ENCODE results near the gene PROP1.
"Not testable (repeated sequence)": the region's sequence is repeated elsewhere in the genome, so short reads cannot be mapped to it uniquely, and the experiment has no call there.

PROP1 gene

GRCh38 chr5:177982956-177983355 lies 13.1 kb downstream of the PROP1 start (continued):
- TF ChIP-seq, protein P1, sequence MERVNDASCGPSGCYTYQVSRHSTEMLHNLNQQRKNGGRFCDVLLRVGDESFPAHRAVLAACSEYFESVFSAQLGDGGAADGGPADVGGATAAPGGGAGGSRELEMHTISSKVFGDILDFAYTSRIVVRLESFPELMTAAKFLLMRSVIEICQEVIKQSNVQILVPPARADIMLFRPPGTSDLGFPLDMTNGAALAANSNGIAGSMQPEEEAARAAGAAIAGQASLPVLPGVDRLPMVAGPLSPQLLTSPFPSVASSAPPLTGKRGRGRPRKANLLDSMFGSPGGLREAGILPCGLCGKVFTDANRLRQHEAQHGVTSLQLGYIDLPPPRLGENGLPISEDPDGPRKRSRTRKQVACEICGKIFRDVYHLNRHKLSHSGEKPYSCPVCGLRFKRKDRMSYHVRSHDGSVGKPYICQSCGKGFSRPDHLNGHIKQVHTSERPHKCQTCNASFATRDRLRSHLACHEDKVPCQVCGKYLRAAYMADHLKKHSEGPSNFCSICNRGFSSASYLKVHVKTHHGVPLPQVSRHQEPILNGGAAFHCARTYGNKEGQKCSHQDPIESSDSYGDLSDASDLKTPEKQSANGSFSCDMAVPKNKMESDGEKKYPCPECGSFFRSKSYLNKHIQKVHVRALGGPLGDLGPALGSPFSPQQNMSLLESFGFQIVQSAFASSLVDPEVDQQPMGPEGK (CRISPR knock-in tag; IDR thresholded peaks at IDR 0.05; ENCODE audit: borderline replicate concordance), result no peak

DNA sequence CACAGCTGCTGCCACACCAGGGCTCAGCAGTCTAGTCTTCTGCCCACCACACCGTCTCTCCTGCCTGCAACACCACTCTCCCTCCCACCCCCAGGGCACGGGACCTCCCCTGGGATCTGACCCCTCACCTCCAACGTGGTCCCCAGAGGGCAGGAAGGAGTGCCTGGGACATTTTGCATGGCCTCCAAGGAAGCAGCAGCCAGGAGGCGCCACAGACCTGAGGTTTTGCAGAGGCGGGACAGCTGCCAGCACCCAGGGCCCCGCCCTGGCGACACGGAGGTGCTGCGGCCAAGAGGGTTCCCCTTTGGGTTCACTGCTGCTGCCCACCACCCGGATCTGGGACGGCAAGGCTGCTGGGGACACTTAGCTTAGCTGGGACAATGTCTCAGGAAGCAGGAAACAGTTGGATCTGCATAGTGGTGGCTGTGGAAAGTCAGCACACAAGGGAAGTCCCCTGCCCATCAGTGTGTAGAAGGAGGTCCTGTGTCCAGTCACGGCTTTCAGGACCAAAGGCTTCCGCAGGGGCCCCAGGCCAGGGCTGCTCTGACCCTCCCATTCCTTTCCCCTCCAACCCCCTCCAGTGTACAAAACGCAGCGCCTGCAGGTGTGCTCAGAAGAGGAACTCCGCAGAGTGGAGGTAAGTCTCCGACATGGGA lies 13.8 kb downstream of the PROP1 start:
- ATAC-seq, result no peak
- no peak for TF ChIP-seq ZFP30 (CRISPR knock-in tag; IDR thresholded peaks at IDR 0.05)
- TF ChIP-seq PPARA (CRISPR knock-in tag; IDR thresholded peaks at IDR 0.05; ENCODE audit: borderline replicate concordance), result no peak
- TF ChIP-seq ZNF70 (CRISPR knock-in tag; IDR thresholded peaks at IDR 0.05), result no peak
- TF ChIP-seq TCF4 (CRISPR knock-in tag; IDR thresholded peaks at IDR 0.05; ENCODE audit: borderline replicate concordance), result no peak
- TF ChIP-seq, protein P1 (CRISPR knock-in tag; IDR thresholded peaks at IDR 0.05; ENCODE audit: borderline replicate concordance), result no peak
- TF ChIP-seq ZC3H10 (CRISPR knock-in tag; IDR thresholded peaks at IDR 0.05), result no peak
- TF ChIP-seq ZFP3 (CRISPR knock-in tag; IDR thresholded peaks at IDR 0.05), result no peak
- no peak for TF ChIP-seq SNAI2 (CRISPR knock-in tag; IDR thresholded peaks at IDR 0.05)
- TF ChIP-seq ARNTL (CRISPR knock-in tag; IDR thresholded peaks at IDR 0.05; ENCODE audit: borderline replicate concordance, low read depth), result no peak
- TF ChIP-seq OSR1 (CRISPR knock-in tag; IDR thresholded peaks at IDR 0.05), result no peak
- no peak for TF ChIP-seq ESRRG (CRISPR knock-in tag; IDR thresholded peaks at IDR 0.05)
- no peak for TF ChIP-seq ISL1 (CRISPR knock-in tag; IDR thresholded peaks at IDR 0.05)

GRCh38 chr5:177981296-177982071 lies 14.6 kb downstream of the PROP1 start:
- TF ChIP-seq ZNF70 (CRISPR knock-in tag; IDR thresholded peaks at IDR 0.05) (no peak), ISL1 (CRISPR knock-in tag; IDR thresholded peaks at IDR 0.05) (no peak), ARNTL (CRISPR knock-in tag; IDR thresholded peaks at IDR 0.05; ENCODE audit: borderline replicate concordance, low read depth) (no peak), ZFP3 (CRISPR knock-in tag; IDR thresholded peaks at IDR 0.05) (no peak), TOX (CRISPR knock-in tag; IDR thresholded peaks at IDR 0.05; ENCODE audit: borderline replicate concordance) (no peak), ZNF8 (CRISPR knock-in tag; IDR thresholded peaks at IDR 0.05) (no peak), BACH2 (CRISPR knock-in tag; IDR thresholded peaks at IDR 0.05; ENCODE audit: borderline replicate concordance) (no peak), CSDC2 (CRISPR knock-in tag; IDR thresholded peaks at IDR 0.05) (no peak)
- ATAC-seq, result no peak

DNA sequence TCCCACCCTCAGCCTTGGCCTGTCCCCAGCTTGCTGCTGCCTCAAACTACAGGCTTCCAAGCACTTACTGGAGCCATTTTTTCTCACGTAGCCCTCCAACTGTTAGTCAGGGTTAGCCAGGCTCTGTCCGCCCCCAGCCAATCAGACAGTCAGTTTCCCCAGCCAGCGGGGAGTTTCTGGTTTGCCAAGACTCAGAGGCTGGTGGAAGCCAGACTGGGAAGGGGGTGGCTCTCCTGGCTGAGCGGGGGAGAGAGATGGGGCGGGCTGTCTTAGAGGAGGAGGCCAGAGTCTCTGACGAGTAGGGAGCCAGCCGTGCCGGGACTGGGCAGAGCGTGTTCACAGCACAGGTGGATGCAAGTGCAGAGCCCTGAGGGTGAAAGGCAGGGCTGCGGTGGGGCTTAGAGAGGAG lies 15.3 kb downstream of the PROP1 start:
- TF ChIP-seq ZFP3 (CRISPR knock-in tag; IDR thresholded peaks at IDR 0.05) (no peak), ISL1 (CRISPR knock-in tag; IDR thresholded peaks at IDR 0.05) (no peak), ZFP30 (CRISPR knock-in tag; IDR thresholded peaks at IDR 0.05) (no peak), TOX (CRISPR knock-in tag; IDR thresholded peaks at IDR 0.05; ENCODE audit: borderline replicate concordance) (no peak), CSDC2 (CRISPR knock-in tag; IDR thresholded peaks at IDR 0.05) (no peak), ZNF565 (CRISPR knock-in tag; conservative IDR thresholded peaks at IDR 0.05; ENCODE audit: low read depth) (no peak), ZNF70 (CRISPR knock-in tag; IDR thresholded peaks at IDR 0.05) (no peak), OSR1 (CRISPR knock-in tag; IDR thresholded peaks at IDR 0.05) (no peak), BACH2 (CRISPR knock-in tag; IDR thresholded peaks at IDR 0.05; ENCODE audit: borderline replicate concordance) (no peak), TCF4 (CRISPR knock-in tag; IDR thresholded peaks at IDR 0.05; ENCODE audit: borderline replicate concordance) (no peak)
- TF ChIP-seq, protein P2, sequence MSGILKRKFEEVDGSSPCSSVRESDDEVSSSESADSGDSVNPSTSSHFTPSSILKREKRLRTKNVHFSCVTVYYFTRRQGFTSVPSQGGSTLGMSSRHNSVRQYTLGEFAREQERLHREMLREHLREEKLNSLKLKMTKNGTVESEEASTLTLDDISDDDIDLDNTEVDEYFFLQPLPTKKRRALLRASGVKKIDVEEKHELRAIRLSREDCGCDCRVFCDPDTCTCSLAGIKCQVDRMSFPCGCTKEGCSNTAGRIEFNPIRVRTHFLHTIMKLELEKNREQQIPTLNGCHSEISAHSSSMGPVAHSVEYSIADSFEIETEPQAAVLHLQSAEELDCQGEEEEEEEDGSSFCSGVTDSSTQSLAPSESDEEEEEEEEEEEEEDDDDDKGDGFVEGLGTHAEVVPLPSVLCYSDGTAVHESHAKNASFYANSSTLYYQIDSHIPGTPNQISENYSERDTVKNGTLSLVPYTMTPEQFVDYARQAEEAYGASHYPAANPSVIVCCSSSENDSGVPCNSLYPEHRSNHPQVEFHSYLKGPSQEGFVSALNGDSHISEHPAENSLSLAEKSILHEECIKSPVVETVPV (CRISPR knock-in tag; IDR thresholded peaks at IDR 0.05), result no peak
- ATAC-seq, result no peak

DNA sequence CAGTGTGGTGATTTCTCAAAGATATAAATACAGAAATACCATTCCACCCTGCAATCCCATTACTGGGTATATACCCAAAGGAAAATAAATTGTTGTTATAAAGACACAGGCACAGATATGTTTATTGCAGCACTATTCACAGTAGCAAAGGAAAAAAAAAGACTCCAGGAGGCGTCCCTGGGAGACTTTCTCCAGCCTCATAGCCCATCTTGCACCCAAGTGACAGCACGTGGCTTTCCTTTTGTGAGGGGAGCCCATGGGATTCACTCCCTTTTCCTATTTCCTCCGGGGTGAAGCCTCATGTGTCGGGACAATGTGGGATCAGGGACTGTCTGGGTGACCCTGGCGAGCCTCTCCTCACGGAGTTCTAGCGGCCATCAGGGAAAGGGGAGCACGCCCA lies 18.4 kb downstream of the PROP1 start:
- not testable (repeated sequence) for ATAC-seq

Data from SK-N-SH treated with all-trans-retinoic acid at 6 μM for 48 hours (cell line).